ENCODE data around the gene IRF5.
"Not testable (repeated sequence)": the region's sequence is repeated elsewhere in the genome, so short reads cannot be mapped to it uniquely, and the experiment has no call there.

The IRF5 gene

GRCh38 chr7:128912709-128913495 lies 24.8 kb upstream of the IRF5 start:
- not testable (repeated sequence) for ATAC-seq (ENCODE audit: low read depth); H3K36me3 Mint-ChIP-seq; H3K27ac Mint-ChIP-seq; H3K9me3 Mint-ChIP-seq; DNase-seq (ENCODE audit: low spot score in 2 of 2); H3K4me3 Mint-ChIP-seq
- Mint-ChIP-seq H3K27me3 (peaks cover 19% of the 10 kb centered on the region), H3K4me1 (peaks cover 13% of the 10 kb centered on the region)

GRCh38 chr7:128913870-128914565 lies 23.7 kb upstream of the IRF5 start:
- peak overlapping the region; percentile 73 for H3K4me3 Mint-ChIP-seq
- H3K27me3 Mint-ChIP-seq: peaks cover 17% of the 10 kb centered on the region
- DNase-seq (ENCODE audit: low spot score in 2 of 2) (no peak), ATAC-seq (ENCODE audit: low read depth) (no peak)
- no peaks in the 10 kb centered on the region for H3K36me3 Mint-ChIP-seq
- no peaks in the 10 kb centered on the region for H3K9me3 Mint-ChIP-seq
- peak overlapping the region; percentile 40 for H3K27ac Mint-ChIP-seq
- H3K4me1 Mint-ChIP-seq: peaks cover 14% of the 10 kb centered on the region

DNA sequence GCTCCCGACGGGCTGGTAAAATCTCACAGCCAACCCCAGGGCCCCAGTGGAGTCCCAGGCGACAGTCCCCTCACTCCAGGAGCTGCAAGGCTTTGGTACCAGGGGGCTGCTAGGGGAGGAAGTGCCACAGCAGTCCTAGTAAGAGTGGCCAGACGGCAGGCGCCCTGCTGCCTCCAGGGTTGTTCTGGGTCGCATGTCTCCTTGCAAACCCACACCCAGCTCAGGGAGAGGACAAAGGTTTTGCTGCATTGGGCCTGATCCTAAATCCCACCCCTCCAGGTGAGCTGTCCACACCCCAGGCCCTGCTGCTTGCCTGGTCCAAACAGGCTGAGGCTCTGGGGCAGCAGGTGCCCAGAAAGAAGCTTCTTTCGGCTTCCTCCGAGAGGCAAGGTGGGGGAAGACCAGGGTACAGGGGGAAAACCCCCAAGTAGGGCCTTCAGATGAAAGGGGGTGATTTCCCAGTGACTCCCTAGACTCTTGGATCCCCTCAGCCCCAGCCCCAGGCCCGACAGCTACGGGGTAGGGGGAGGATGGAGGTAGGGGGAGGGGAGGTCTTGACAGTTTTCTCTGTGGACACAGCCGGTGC lies 23.1 kb upstream of the IRF5 start:
- Mint-ChIP-seq H3K4me3 (peak overlapping the region; percentile 73), H3K4me1 (peaks cover 17% of the 10 kb centered on the region), H3K36me3 (no peaks in the 10 kb centered on the region), H3K27me3 (peaks cover 14% of the 10 kb centered on the region), H3K9me3 (no peaks in the 10 kb centered on the region), H3K27ac (peak overlapping the region; percentile 40)
- ATAC-seq (ENCODE audit: low read depth): peak; percentile 90
- DNase-seq (ENCODE audit: low spot score in 2 of 2): peak in 1 of 2 donors; percentile 54

DNA sequence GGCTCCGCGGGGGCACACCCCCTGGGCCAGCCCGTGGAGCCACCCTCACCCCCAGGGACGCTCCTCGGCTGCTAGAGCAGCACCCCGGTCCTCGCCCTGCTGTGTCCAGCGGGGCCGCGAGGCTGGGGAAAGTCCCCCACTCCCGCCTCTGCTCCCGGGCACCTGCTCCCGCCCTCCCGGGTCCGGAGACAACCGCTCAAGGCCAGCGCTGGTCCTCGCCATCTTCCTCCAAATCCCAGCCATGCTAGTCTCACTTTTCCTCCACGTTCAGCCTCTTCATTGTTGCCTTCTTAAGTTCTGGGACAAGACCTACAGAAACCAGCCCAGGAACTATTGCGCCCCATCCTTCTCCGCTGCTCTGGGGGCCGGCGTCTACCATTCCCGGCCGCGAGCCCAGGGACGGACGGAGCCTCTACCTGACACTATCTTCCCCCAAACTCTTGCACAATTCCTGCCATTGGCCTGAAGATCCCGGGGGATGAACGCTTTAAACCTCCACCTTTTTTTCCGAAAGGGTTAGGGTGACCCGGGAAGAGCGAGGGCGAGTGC lies 22.4 kb upstream of the IRF5 start:
- Mint-ChIP-seq H3K4me3 (peak overlapping the region; percentile 76), H3K27me3 (peaks cover 11% of the 10 kb centered on the region), H3K9me3 (no peaks in the 10 kb centered on the region), H3K27ac (peak overlapping the region; percentile 81), H3K4me1 (peaks cover 17% of the 10 kb centered on the region), H3K36me3 (no peaks in the 10 kb centered on the region)
- DNase-seq (ENCODE audit: low spot score in 2 of 2) (no peak), ATAC-seq (ENCODE audit: low read depth) (peak; percentile 14)

- Mint-ChIP-seq H3K27ac (peak overlapping the region; percentile 81), H3K4me1 (peaks cover 17% of the 10 kb centered on the region), H3K36me3 (no peaks in the 10 kb centered on the region), H3K9me3 (no peaks in the 10 kb centered on the region), H3K4me3 (peak overlapping the region; percentile 76), H3K27me3 (peaks cover 9% of the 10 kb centered on the region)
- no peak for ATAC-seq (ENCODE audit: low read depth)
- no peak for DNase-seq (ENCODE audit: low spot score in 2 of 2)
These were observed 21.7 kb upstream of the IRF5 start for GRCh38 chr7:128915841-128916642.

DNA sequence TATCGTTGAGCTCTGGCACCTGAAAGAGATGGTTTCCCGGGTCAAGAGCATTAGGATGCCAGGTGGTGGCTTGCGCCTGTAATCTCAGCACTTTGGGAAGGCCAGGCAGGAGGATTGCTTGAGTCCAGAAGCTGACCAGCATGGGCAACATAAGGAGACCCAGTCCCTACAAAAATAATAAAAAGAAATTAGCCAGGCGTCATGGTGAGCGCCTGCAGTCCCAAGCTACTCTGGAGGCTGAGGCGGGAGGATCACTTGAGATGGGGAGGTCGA lies 21.1 kb upstream of the IRF5 start:
- Mint-ChIP-seq H3K27ac (no peak overlapping the region), H3K36me3 (no peaks in the 10 kb centered on the region), H3K9me3 (no peaks in the 10 kb centered on the region), H3K4me1 (peaks cover 17% of the 10 kb centered on the region), H3K27me3 (peaks cover 6% of the 10 kb centered on the region), H3K4me3 (no peak overlapping the region)
- DNase-seq (ENCODE audit: low spot score in 2 of 2): no peak
- ATAC-seq (ENCODE audit: low read depth): no peak

DNA sequence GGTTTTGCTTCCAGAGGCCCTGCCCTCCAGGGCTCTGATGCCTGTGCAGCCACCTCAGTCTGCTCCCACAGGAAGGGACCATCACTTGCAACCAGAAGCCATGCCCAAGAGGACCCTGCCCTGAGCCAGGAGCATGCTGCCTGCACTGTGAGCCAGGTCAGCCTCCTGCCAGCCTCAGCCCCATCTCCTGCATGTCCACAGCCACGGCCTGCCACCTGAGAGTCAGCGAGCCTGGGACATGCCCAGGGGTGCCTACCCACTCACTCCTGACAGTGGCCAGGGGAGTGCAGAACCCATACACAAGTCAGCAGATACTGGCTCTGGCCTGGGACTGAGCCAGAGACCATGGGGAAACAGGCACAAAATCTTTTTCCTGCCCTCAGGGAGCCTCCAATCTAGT lies 20.6 kb upstream of the IRF5 start:
- ATAC-seq (ENCODE audit: low read depth) (no peak), DNase-seq (ENCODE audit: low spot score in 2 of 2) (no peak)
- Mint-ChIP-seq H3K36me3 (no peaks in the 10 kb centered on the region), H3K4me1 (peaks cover 17% of the 10 kb centered on the region), H3K9me3 (no peaks in the 10 kb centered on the region), H3K4me3 (no peak overlapping the region), H3K27me3 (peaks cover 7% of the 10 kb centered on the region), H3K27ac (no peak overlapping the region)

DNA sequence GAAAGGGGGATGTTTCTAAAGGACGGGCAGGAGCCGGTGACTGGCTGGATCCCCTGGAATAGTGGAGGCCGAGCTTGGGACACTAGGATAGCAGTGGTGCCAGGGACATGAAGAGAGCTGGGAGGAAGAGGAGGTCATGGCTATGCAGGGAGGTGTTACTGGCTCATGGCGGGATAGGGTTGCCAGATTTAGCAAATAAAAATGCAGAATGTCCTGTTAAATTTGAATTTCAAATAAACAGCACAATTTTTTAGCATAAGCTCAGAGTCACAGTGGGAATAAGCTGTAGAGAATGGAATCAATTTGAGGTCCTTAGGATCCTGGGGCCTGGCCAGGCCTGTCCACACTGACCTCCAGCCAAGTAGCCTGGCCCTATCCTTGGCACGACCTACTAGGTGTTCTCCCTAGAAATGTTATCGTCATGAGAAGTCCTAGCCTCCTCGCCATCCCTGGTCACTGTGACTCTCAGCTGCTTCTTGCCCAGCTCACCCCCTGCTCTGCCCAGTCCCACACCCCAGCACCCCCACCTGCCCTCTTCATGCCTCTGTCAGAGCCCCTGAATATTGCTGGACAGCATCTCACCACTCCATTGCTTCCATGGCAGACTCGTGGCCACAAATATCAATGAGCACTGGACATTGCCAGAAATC lies 19.6 kb upstream of the IRF5 start:
- H3K27ac Mint-ChIP-seq: no peak overlapping the region
- H3K27me3 Mint-ChIP-seq: peaks cover 8% of the 10 kb centered on the region
- no peak overlapping the region for H3K4me3 Mint-ChIP-seq
- H3K9me3 Mint-ChIP-seq: no peaks in the 10 kb centered on the region
- ATAC-seq (ENCODE audit: low read depth) (no peak), DNase-seq (ENCODE audit: low spot score in 2 of 2) (no peak)
- H3K4me1 Mint-ChIP-seq: peaks cover 17% of the 10 kb centered on the region
- H3K36me3 Mint-ChIP-seq: no peaks in the 10 kb centered on the region

DNA sequence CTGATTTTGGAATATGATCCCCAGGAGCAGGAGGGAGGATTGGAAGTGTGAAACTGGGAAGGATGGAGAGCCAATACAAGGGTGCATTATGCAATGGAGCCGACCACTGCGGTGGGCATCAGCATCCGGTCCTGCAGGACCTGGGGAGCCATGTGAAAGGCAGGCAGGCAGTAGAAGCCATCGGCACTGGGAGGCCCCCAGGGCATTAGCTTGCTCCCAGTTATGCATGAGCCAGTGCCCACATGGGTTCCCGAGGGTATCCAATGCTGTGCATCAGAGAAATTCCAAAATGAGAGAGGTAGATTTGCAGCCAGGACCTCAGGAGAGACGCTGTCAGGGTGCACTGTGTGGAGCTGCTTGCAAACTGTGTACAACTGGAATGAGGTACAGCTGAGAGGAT lies 18.5 kb upstream of the IRF5 start:
- H3K27me3 Mint-ChIP-seq: peaks cover 5% of the 10 kb centered on the region
- peak overlapping the region; percentile 52 for H3K27ac Mint-ChIP-seq
- H3K9me3 Mint-ChIP-seq: no peaks in the 10 kb centered on the region
- peaks cover 14% of the 10 kb centered on the region for H3K4me1 Mint-ChIP-seq
- ATAC-seq (ENCODE audit: low read depth): no peak
- no peak overlapping the region for H3K4me3 Mint-ChIP-seq
- no peak for DNase-seq (ENCODE audit: low spot score in 2 of 2)
- H3K36me3 Mint-ChIP-seq: no peaks in the 10 kb centered on the region

- Mint-ChIP-seq H3K4me3 (no peak overlapping the region), H3K36me3 (no peaks in the 10 kb centered on the region), H3K27ac (no peak overlapping the region), H3K4me1 (peaks cover 9% of the 10 kb centered on the region), H3K27me3 (peaks cover 4% of the 10 kb centered on the region), H3K9me3 (no peaks in the 10 kb centered on the region)
- ATAC-seq (ENCODE audit: low read depth): no peak
- no peak for DNase-seq (ENCODE audit: low spot score in 2 of 2)
These were observed 17.6 kb upstream of the IRF5 start for GRCh38 chr7:128919881-128920799.

DNA sequence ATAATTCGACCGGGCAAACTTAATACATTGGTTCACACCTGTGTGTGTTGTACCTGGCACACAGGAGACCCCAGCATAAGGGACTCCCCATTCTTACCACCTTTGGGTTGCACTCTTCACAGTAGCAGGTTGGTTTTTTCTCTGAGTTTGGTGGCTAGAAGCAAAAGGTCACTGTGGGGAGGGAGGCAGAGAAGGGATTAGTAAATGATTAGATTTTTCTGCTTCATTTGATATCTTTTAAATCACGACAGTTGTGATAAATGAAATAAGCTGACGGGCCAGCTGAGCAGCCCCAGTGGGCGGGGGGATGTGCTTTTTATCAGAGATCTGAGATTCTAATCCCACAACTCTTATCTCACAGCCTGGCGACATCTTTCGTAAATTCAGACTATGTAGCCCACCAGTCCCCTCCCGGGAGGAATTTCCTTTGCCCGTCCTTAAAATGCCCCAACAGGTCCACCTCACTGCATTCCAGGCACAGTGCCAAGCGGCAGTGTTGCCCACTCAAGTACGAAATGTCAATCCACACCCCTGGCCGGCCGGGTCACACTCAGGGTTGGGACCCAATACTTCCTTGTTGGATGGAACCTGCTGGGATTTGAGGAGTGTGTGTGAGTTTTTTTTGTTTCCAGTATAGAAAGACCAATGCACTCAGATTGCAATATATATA lies 16.7 kb upstream of the IRF5 start:
- Mint-ChIP-seq H3K9me3 (no peaks in the 10 kb centered on the region), H3K27me3 (peaks cover 2% of the 10 kb centered on the region), H3K4me1 (peaks cover 6% of the 10 kb centered on the region), H3K4me3 (no peak overlapping the region), H3K36me3 (no peaks in the 10 kb centered on the region), H3K27ac (no peak overlapping the region)
- no peak for ATAC-seq (ENCODE audit: low read depth)
- no peak for DNase-seq (ENCODE audit: low spot score in 2 of 2)

DNA sequence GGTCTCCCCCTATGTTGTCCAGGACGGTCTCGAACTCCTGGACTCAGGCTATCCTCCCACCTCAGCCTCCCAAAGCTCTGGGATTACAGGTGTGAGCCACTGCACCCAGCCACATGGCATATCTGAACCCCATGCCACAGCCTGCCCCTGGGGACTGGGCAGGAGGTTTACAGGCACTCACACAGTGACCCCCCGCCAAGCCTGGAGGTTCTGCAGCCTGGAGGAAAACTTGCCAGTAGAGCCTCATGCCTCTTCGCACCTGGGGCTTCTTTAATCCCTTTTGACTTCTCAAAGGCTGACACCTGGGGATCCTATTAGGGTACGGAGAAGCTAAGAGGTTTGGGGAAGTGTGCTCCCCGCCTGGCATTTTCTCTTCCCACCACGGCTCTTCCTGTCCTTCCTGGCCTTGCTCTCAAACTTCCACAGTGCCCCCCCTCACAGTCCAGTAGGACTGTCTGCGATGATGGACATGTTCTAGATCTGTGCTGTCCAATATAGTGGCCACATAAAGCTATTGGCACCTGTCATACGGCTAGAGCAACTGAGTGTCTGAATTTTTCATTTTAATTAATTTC lies 15.8 kb upstream of the IRF5 start:
- Mint-ChIP-seq H3K4me3 (no peak overlapping the region), H3K36me3 (no peaks in the 10 kb centered on the region), H3K27ac (no peak overlapping the region), H3K9me3 (no peaks in the 10 kb centered on the region), H3K27me3 (peaks cover 2% of the 10 kb centered on the region), H3K4me1 (peaks cover 9% of the 10 kb centered on the region)
- ATAC-seq (ENCODE audit: low read depth): no peak
- DNase-seq (ENCODE audit: low spot score in 2 of 2): no peak

Data from memory B cell (primary cell).